PC-9 (cell line): ENCODE data around the gene DMGDH. TPM values are rescaled to one million over a fixed set of nuclear protein-coding genes. Genes with fewer than 3 reads are reported as not detected.

Experiments used
- BruUV-seq: library from RNA; stranded (reverse); fragments of 400-500 nt; replicated peaks from 2 replicates; lab custom pipeline; 2021; lab: Mats Ljungman, UMichigan
- CTCF ChIA-PET: fragments of 300-600 bp; sonication (Branson Sonifier 250); formaldehyde crosslinking; loops from one replicate; lab custom pipeline; 2022; ENCODE audit warnings: antibody characterized with exemption; lab: Charles Lee
- POLR2A ChIA-PET: fragments of 300-600 bp; sonication (Branson Sonifier 250); formaldehyde crosslinking; loops from one replicate; lab custom pipeline; 2022; ENCODE audit warnings: antibody characterized with exemption; ENCODE audit not compliant: unreplicated experiment; lab: Charles Lee
- DNase-seq, 2 experiments: peaks; one replicate each; pipeline versions ENCODE4 v3.0.0 to v3.0.0-alpha.2; 2015 to 2022; ENCODE audit warnings: mixed read lengths in 1 of 2
- H2AFZ ChIP-seq: fragments of 200-600 bp; sonication (generic); 2 replicates; pipeline ENCODE4 v1.8.1; 2017; ENCODE audit warnings: antibody characterized with exemption
- H3F3A ChIP-seq: fragments of 200-600 bp; sonication (generic); 2 replicates; pipeline ENCODE4 v1.8.1; 2017; ENCODE audit warnings: antibody characterized with exemption, mild to moderate bottlenecking, low read depth; ENCODE audit not compliant: insufficient read depth
- H3K27ac ChIP-seq: fragments of 200-600 bp; sonication (generic); 2 replicates; pipeline ENCODE4 v1.6.1; 2016; ENCODE audit warnings: mixed run types
- H3K27me3 ChIP-seq: fragments of 200-600 bp; sonication (generic); 2 replicates; pipeline ENCODE4 v1.6.1; 2016; ENCODE audit warnings: low read depth, mixed run types; ENCODE audit not compliant: insufficient read depth
- H3K36me3 ChIP-seq: fragments of 200-600 bp; sonication (generic); 2 replicates; pipeline ENCODE4 v1.6.1; 2016; ENCODE audit warnings: low read depth, mixed run types
- H3K4me1 ChIP-seq: fragments of 200-600 bp; sonication (generic); replicated peaks from 2 replicates; pipeline ENCODE4 v1.6.1; 2016; ENCODE audit warnings: mixed run types; ENCODE audit not compliant: insufficient read depth
- H3K4me2 ChIP-seq: fragments of 200-600 bp; sonication (generic); 2 replicates; pipeline ENCODE4 v1.6.1; 2017; ENCODE audit warnings: mixed run types
- H3K4me3 ChIP-seq: fragments of 200-600 bp; sonication (generic); 2 replicates; pipeline ENCODE4 v1.6.1; 2016; ENCODE audit warnings: mixed run types
- H3K79me2 ChIP-seq: fragments of 200-600 bp; sonication (generic); 2 replicates; pipeline ENCODE4 v1.6.1; 2017; ENCODE audit warnings: low read depth, mixed run types
- H3K9me2 ChIP-seq: fragments of 200-600 bp; sonication (generic); 2 replicates; pipeline ENCODE4 v1.8.1; 2017; ENCODE audit warnings: mild to moderate bottlenecking; ENCODE audit not compliant: insufficient read depth
- H3K9me3 ChIP-seq: fragments of 200-600 bp; sonication (generic); 2 replicates; pipeline ENCODE4 v1.8.1; 2016; ENCODE audit warnings: low read depth; ENCODE audit not compliant: insufficient read depth
- H4K20me1 ChIP-seq: fragments of 200-600 bp; sonication (generic); 2 replicates; pipeline ENCODE4 v1.8.1; 2017; ENCODE audit not compliant: insufficient read depth
- EZH2 ChIP-seq: fragments of 200-600 bp; sonication (generic); IDR thresholded peaks from 2 replicates; pipeline ENCODE4 v1.8.0; 2017; ENCODE audit warnings: antibody characterized with exemption, low read depth
- intact Hi-C: fragments of 100-400 bp; cut with micrococcal nuclease; formaldehyde crosslinking; loops from one replicate; pipeline ENCODE4 v1.10.0; 2022; ENCODE audit not compliant: unreplicated experiment
- total RNA-seq: library from RNA; stranded (reverse); gene quantifications from 2 replicates; pipeline ENCODE4 v1.2.3, GENCODE V29; 2021
- TF ChIP-seq, protein P1 (sequence below): fragments of 200-600 bp; sonication (generic); conservative IDR thresholded peaks from 2 replicates; pipeline ENCODE4 v1.6.1; 2017; ENCODE audit warnings: mixed run types, antibody characterized with exemption, mild to moderate bottlenecking, moderate library complexity

Gene DMGDH
- total RNA-seq, 1 experiment from 2014 or later: 8.1 TPM

DNA sequence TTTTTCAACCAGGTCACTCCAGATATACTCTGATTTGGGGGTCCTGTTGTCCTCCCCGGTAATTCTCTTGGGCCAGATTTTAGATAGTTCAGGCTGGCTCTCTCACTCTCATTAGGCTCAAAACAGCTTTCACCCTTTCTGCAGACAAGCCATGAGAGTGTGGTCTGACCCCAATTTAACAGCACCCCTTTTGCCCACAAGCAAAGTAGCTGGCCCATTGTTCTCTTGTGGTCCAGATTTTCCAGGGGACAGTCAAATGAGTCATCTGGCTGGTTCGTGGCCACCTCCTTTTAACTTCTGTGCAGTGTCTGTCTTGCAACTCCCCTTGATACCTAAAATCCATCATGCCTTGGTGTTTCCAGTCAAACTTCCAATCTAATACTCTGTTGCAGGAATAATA, 16.6 kb upstream of the DMGDH start:
- intact Hi-C loops: no loop called here
- no peak for TF ChIP-seq EZH2
- TF ChIP-seq, protein P1, sequence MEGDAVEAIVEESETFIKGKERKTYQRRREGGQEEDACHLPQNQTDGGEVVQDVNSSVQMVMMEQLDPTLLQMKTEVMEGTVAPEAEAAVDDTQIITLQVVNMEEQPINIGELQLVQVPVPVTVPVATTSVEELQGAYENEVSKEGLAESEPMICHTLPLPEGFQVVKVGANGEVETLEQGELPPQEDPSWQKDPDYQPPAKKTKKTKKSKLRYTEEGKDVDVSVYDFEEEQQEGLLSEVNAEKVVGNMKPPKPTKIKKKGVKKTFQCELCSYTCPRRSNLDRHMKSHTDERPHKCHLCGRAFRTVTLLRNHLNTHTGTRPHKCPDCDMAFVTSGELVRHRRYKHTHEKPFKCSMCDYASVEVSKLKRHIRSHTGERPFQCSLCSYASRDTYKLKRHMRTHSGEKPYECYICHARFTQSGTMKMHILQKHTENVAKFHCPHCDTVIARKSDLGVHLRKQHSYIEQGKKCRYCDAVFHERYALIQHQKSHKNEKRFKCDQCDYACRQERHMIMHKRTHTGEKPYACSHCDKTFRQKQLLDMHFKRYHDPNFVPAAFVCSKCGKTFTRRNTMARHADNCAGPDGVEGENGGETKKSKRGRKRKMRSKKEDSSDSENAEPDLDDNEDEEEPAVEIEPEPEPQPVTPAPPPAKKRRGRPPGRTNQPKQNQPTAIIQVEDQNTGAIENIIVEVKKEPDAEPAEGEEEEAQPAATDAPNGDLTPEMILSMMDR: no peak
- Histone ChIP-seq H3F3A (no peaks in the 10 kb centered on the region), H3K27me3 (no peaks in the 10 kb centered on the region), H3K79me2 (no peaks in the 10 kb centered on the region), H3K4me3 (no peak overlapping the region), H3K4me1 (no peaks in the 10 kb centered on the region), H4K20me1 (no peaks in the 10 kb centered on the region), H3K36me3 (no peaks in the 10 kb centered on the region), H2AFZ (no peak overlapping the region), H3K9me3 (no peaks in the 10 kb centered on the region), H3K4me2 (no peak overlapping the region), H3K9me2 (no peaks in the 10 kb centered on the region), H3K27ac (no peak overlapping the region)
- DNase-seq: no peak
- POLR2A ChIA-PET: no interaction called here
- CTCF ChIA-PET: no interaction called here
- no TSS peak for BruUV-seq

DNA sequence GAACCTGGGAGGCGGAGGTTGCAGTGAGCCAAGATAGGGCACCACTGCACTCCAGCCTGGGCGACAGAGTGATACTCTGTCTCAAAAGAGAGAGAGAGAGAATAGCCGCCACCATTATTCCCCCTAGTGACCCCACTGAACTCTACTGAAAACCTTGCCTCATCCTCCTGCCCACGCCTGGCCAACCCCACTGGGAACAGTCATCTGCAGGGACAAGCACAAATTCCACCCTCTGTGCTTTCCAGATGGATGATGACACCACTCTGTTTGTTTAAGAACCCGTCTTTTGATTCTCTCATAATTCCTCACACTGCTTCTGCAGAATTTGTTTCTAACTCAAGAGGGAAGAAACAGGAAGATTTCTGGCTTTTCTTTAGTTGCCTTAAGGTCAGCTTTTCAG, 12.3 kb upstream of the DMGDH start:
- Histone ChIP-seq H3F3A (no peaks in the 10 kb centered on the region), H3K4me1 (no peaks in the 10 kb centered on the region), H3K27me3 (no peaks in the 10 kb centered on the region), H3K4me2 (no peak overlapping the region), H3K9me3 (no peaks in the 10 kb centered on the region), H3K9me2 (no peaks in the 10 kb centered on the region), H2AFZ (no peak overlapping the region), H3K4me3 (no peak overlapping the region), H4K20me1 (no peaks in the 10 kb centered on the region), H3K27ac (no peak overlapping the region), H3K36me3 (no peaks in the 10 kb centered on the region), H3K79me2 (no peaks in the 10 kb centered on the region)
- no peak for DNase-seq
- intact Hi-C loops: no loop called here
- CTCF ChIA-PET: no interaction called here
- TF ChIP-seq, protein P1: no peak
- no peak for TF ChIP-seq EZH2
- BruUV-seq: no TSS peak
- POLR2A ChIA-PET: no interaction called here

DNA sequence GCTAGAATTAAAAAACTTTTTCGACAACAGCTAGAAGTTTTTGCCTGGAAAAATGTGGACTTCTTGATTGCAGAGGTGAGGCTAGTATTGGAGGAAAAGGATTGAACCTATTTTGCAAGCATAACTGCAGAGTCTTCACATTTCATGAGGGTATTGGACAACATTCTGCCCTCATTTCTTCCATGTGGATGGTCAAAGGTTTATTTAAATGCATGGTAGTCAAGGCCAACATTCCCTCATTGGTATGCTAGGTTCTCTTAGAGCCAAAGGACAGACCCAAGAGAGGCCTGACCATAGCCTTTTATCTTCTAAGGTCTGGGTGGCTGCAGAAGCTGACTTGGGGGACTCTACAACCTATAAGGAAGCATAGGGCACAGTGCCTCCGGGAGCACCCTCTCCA, 11.3 kb upstream of the DMGDH start:
- no peak overlapping the region for H3K4me3 ChIP-seq
- no peaks in the 10 kb centered on the region for H3K36me3 ChIP-seq
- H3F3A ChIP-seq: no peaks in the 10 kb centered on the region
- no peaks in the 10 kb centered on the region for H3K9me3 ChIP-seq
- no peaks in the 10 kb centered on the region for H4K20me1 ChIP-seq
- no TSS peak for BruUV-seq
- no peaks in the 10 kb centered on the region for H3K27me3 ChIP-seq
- H2AFZ ChIP-seq: no peak overlapping the region
- ChIA-PET CTCF (no interaction called here), POLR2A (no interaction called here)
- no peaks in the 10 kb centered on the region for H3K9me2 ChIP-seq
- intact Hi-C loops: no loop called here
- no peak overlapping the region for H3K27ac ChIP-seq
- no peaks in the 10 kb centered on the region for H3K4me1 ChIP-seq
- no peaks in the 10 kb centered on the region for H3K79me2 ChIP-seq
- no peak overlapping the region for H3K4me2 ChIP-seq
- no peak for DNase-seq
- TF ChIP-seq, protein P1: no peak
- no peak for TF ChIP-seq EZH2
